Large intestine (tissue), 3 donors: ENCODE results near the gene AMPH. TPM values are rescaled to one million over a fixed set of nuclear protein-coding genes. Genes with fewer than 3 reads are reported as not detected.
"Not testable (repeated sequence)": the region's sequence is repeated elsewhere in the genome, so short reads cannot be mapped to it uniquely, and the experiment has no call there.

Experiments
- DNase-seq, 2 donors: peaks; one replicate each; pipeline versions ENCODE4 v3.0.0 to v3.0.0-alpha.2; 2013
- H3K27ac ChIP-seq: one replicate; pipeline ENCODE4 v1.5.1; 2013; ENCODE audit warnings: low read length
- H3K27me3 ChIP-seq: 2 replicates; pipeline ENCODE4 v1.6.1; 2013; ENCODE audit warnings: low read length; ENCODE audit not compliant: control insufficient read depth, insufficient read depth
- H3K36me3 ChIP-seq: 2 replicates; pipeline ENCODE4 v1.6.1; 2013; ENCODE audit warnings: low read length; ENCODE audit not compliant: control insufficient read depth, insufficient read depth
- H3K4me1 ChIP-seq: one replicate; pipeline ENCODE4 v1.6.1; 2013; ENCODE audit warnings: low read length; ENCODE audit not compliant: control insufficient read depth, insufficient read depth
- H3K4me3 ChIP-seq: one replicate; pipeline ENCODE4 v1.5.1; 2013; ENCODE audit warnings: low read length
- H3K9me3 ChIP-seq: one replicate; pipeline ENCODE4 v1.6.1; 2013; ENCODE audit warnings: mild to moderate bottlenecking, low read depth, low read length, moderate library complexity; ENCODE audit not compliant: control insufficient read depth
- WGBS: methylation state at CpG from one replicate; pipeline ENCODE4 v1.1.5; 2013; ENCODE audit warnings: low lambda C conversion rate; ENCODE audit not compliant: insufficient coverage; 5-methylcytosine and 5-hydroxymethylcytosine counted together
- polyA plus RNA-seq: library from polyadenylated mRNA; unstranded; fragments of 120-200 nt; gene quantifications from one replicate; pipeline ENCODE4 v1.2.1, GENCODE V29; 2013

The AMPH gene
- polyA plus RNA-seq, 1 donor = 5.5 TPM

GRCh38 chr7:38574086-38574485 is 57.1 kb downstream of the AMPH start:
- Histone ChIP-seq H3K27ac (no peak overlapping the region), H3K4me3 (no peak overlapping the region), H3K27me3 (no peaks in the 10 kb centered on the region), H3K4me1 (no peaks in the 10 kb centered on the region), H3K36me3 (no peaks in the 10 kb centered on the region), H3K9me3 (no peaks in the 10 kb centered on the region)
- DNase-seq = no peak
- WGBS = no CpG with 5 or more reads among the region's 5 CpGs

GRCh38 chr7:38571620-38572019 is 59.6 kb downstream of the AMPH start:
- not testable (repeated sequence) for H3K4me3 ChIP-seq, H3K27ac ChIP-seq, DNase-seq, H3K36me3 ChIP-seq, H3K27me3 ChIP-seq, H3K4me1 ChIP-seq, H3K9me3 ChIP-seq
- no CpG with 5 or more reads among the region's 2 CpGs for WGBS

- DNase-seq = no peak
- WGBS = no CpG with 5 or more reads among the region's 2 CpGs
- Histone ChIP-seq H3K9me3 (no peaks in the 10 kb centered on the region), H3K27me3 (no peaks in the 10 kb centered on the region), H3K4me1 (no peaks in the 10 kb centered on the region), H3K36me3 (no peaks in the 10 kb centered on the region), H3K27ac (no peak overlapping the region), H3K4me3 (no peak overlapping the region)
Measured at GRCh38 chr7:38568497-38568896, 62.7 kb downstream of the AMPH start.

- no peak for DNase-seq
- Histone ChIP-seq H3K9me3 (no peaks in the 10 kb centered on the region), H3K4me1 (no peaks in the 10 kb centered on the region)
Measured at GRCh38 chr7:38565289-38565688, 65.9 kb downstream of the AMPH start.

GRCh38 chr7:38563741-38564140 is 67.4 kb downstream of the AMPH start:
- H3K4me3 ChIP-seq = no peak overlapping the region
- no peaks in the 10 kb centered on the region for H3K27me3 ChIP-seq
- H3K4me1 ChIP-seq = no peaks in the 10 kb centered on the region
- DNase-seq = no peak
- H3K36me3 ChIP-seq = no peaks in the 10 kb centered on the region
- H3K9me3 ChIP-seq = no peaks in the 10 kb centered on the region
- 100% methylated on average over 1 of the region's 2 CpGs for WGBS
- H3K27ac ChIP-seq = no peak overlapping the region

More at GRCh38 chr7:38565289-38565688, 65.9 kb downstream of the AMPH start:
- no CpG with 5 or more reads among the region's 2 CpGs for WGBS
- H3K27me3 ChIP-seq = no peaks in the 10 kb centered on the region
- no peak overlapping the region for H3K4me3 ChIP-seq
- H3K27ac ChIP-seq = no peak overlapping the region
- H3K36me3 ChIP-seq = no peaks in the 10 kb centered on the region

GRCh38 chr7:38561166-38561565 is 70.0 kb downstream of the AMPH start:
- Histone ChIP-seq H3K4me1 (no peaks in the 10 kb centered on the region), H3K4me3 (no peak overlapping the region), H3K27me3 (no peaks in the 10 kb centered on the region), H3K27ac (no peak overlapping the region), H3K36me3 (no peaks in the 10 kb centered on the region), H3K9me3 (no peaks in the 10 kb centered on the region)
- no peak for DNase-seq
- WGBS = no CpG with 5 or more reads among the region's 3 CpGs

- Histone ChIP-seq H3K4me3 (no peak overlapping the region), H3K36me3 (no peaks in the 10 kb centered on the region), H3K4me1 (no peaks in the 10 kb centered on the region), H3K27me3 (no peaks in the 10 kb centered on the region), H3K9me3 (no peaks in the 10 kb centered on the region), H3K27ac (no peak overlapping the region)
- DNase-seq = no peak
- WGBS = 100% methylated on average over 1 of the region's 7 CpGs
Measured at GRCh38 chr7:38558761-38559345, 72.3 kb downstream of the AMPH start.

- no CpG with 5 or more reads among the region's 1 CpG for WGBS
- Histone ChIP-seq H3K9me3 (no peaks in the 10 kb centered on the region), H3K36me3 (no peaks in the 10 kb centered on the region), H3K27ac (no peak overlapping the region), H3K4me3 (no peak overlapping the region), H3K4me1 (no peaks in the 10 kb centered on the region), H3K27me3 (no peaks in the 10 kb centered on the region)
- no peak for DNase-seq
Measured at GRCh38 chr7:38554586-38554985, 76.6 kb downstream of the AMPH start.

- Histone ChIP-seq H3K9me3 (no peaks in the 10 kb centered on the region), H3K27me3 (no peaks in the 10 kb centered on the region), H3K4me3 (no peak overlapping the region), H3K36me3 (no peaks in the 10 kb centered on the region), H3K4me1 (no peaks in the 10 kb centered on the region), H3K27ac (no peak overlapping the region)
- 43% methylated on average over 1 of the region's 3 CpGs for WGBS
- no peak for DNase-seq
Measured at GRCh38 chr7:38550836-38551235, 80.3 kb downstream of the AMPH start.

GRCh38 chr7:38548605-38549004 is 82.6 kb downstream of the AMPH start:
- H3K27ac ChIP-seq = no peak overlapping the region
- DNase-seq = peak in 1 of 2 donors; percentile 6
- WGBS = 100% methylated on average over 1 of the region's 7 CpGs
- no peaks in the 10 kb centered on the region for H3K4me1 ChIP-seq
- no peaks in the 10 kb centered on the region for H3K27me3 ChIP-seq
- H3K36me3 ChIP-seq = no peaks in the 10 kb centered on the region
- H3K9me3 ChIP-seq = no peaks in the 10 kb centered on the region
- H3K4me3 ChIP-seq = no peak overlapping the region

- no peak overlapping the region for H3K4me3 ChIP-seq
- H3K4me1 ChIP-seq = no peaks in the 10 kb centered on the region
- no peak for DNase-seq
- H3K27ac ChIP-seq = no peak overlapping the region
- H3K27me3 ChIP-seq = no peaks in the 10 kb centered on the region
- H3K9me3 ChIP-seq = no peaks in the 10 kb centered on the region
- no CpG with 5 or more reads among the region's 4 CpGs for WGBS
- no peaks in the 10 kb centered on the region for H3K36me3 ChIP-seq
Measured at GRCh38 chr7:38546763-38547162, 84.4 kb downstream of the AMPH start.
